ENCODE data around the gene LIMK2. TPM values are rescaled to one million over a fixed set of nuclear protein-coding genes. Genes with fewer than 3 reads are reported as not detected.
A peak's percentile ranks its signal among the peaks of the same experiment; 100 is the strongest.

Gene LIMK2
- total RNA-seq, 2 donors from 2014 or later = 92.1 to 128 TPM

DNA sequence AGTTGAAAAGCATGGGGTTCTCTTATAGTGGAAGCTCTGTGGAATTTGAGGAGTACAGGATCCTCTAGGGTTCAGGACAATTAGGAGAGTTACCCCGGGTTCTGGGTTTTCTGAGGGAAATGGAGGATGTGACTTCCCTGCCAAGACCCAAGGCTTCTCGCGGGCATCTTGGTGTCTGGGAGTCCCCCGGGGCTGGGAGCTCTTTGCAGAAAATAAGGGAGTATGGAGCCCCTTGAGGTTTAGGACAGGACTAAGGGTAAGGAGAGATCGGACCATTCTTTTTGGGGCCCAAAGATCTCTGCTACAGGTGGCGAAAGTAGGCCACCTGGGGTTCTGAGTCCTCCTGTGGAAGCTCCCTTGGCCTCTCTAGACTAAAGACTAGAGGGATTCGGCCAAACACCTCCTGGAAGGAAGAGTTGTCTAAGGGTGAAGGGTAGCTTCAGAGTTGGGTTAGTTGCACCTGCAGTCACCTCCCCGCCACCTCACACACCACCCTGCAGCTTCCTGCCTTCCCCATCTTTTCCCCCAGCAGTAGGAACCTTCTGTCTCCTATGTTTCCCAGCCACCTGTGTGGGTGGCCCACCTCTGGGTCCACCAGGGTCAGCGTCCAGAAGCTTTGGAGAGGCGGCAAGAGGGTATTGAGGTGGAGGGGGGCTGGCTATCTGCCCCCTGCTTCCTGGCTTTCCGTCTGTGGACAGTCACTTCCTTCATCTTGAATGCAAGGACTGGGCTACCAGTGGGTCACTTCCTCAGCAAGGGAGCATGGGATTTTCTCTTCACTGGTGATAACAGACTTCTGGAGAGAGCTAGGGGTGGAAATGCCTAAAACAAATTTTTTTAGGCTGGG is 908 bp downstream of the LIMK2 start:
- Histone ChIP-seq H3K27ac (peak overlapping the region; percentile 80 to 83), H3K36me3 (no peaks in the 10 kb centered on the region), H3K4me3 (peak overlapping the region; percentile 76 to 91), H3K27me3 (replicated peaks; ENCODE audit: insufficient read depth) (no peaks in the 10 kb centered on the region), H3K4me1 (replicated peaks) (peaks cover 14% of the 10 kb centered on the region), H3K9me3 (no peaks in the 10 kb centered on the region)
- WGBS = 41% methylated on average over 11 of the region's 11 CpGs
- no peak for DNase-seq (ENCODE audit: low spot score)
- TF ChIP-seq POLR2AphosphoS5 (IDR thresholded peaks at IDR 0.05) = no peak
- no peak for TF ChIP-seq POLR2A (IDR thresholded peaks at IDR 0.05)
- TF ChIP-seq CTCF (IDR thresholded peaks at IDR 0.05) = no peak
- intact Hi-C loops (cut with DNase I) = loop anchor here (5.0 to 10.0 kb wide), 2 partner anchors 51 to 62 kb away; partner anchors contain the start of gene RNF185

GRCh38 chr22:31215018-31215535 is 3.0 kb downstream of the LIMK2 start:
- H3K4me3 ChIP-seq = no peak overlapping the region
- 66% methylated on average over 6 of the region's 6 CpGs for WGBS

DNA sequence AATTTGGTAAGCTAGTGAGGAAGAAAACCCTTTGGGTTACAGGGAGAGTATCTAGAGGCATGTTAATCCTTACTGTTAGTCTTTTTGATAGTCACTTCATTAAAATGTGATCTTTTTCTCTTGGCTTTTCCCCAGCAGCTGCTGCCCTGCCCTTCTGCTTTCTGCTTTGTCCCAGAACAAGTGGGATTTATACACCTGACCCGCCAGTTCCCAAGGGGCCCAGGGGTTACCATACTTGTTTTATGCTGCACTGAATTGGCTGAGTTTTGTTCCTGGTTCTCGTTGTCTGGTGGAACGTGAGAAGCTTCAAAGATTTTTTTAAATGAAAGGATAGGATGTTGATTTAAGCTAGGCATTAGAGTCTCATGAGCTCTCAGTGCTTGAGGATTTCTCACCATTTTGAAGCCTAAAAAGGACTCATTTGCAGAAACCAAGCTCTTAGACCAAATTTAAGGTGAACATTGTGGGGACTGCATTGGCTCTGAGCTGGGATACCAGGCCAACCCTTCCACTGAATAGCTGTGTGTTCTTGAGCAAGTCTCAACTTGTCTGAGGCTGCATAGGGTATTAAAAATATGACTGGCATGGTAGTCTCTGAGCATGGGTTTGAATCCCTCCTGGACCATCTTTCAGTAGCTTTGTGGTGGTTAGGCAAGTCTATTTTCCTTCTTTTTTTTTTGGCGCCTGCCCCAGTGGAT is 6.6 kb downstream of the LIMK2 start:
- H3K27ac ChIP-seq = peak overlapping the region; percentile 5 to 39
- WGBS = 50% methylated on average over 4 of the region's 4 CpGs
- peaks cover 18% of the 10 kb centered on the region for H3K4me1 ChIP-seq (replicated peaks)
- no peaks in the 10 kb centered on the region for H3K27me3 ChIP-seq (replicated peaks; ENCODE audit: insufficient read depth)
- no peak overlapping the region for H3K4me3 ChIP-seq
- DNase-seq (ENCODE audit: low spot score) = no peak
- no peaks in the 10 kb centered on the region for H3K36me3 ChIP-seq
- TF ChIP-seq CTCF (IDR thresholded peaks at IDR 0.05) (no peak), POLR2A (IDR thresholded peaks at IDR 0.05) (no peak), POLR2AphosphoS5 (IDR thresholded peaks at IDR 0.05) (no peak)
- H3K9me3 ChIP-seq = no peaks in the 10 kb centered on the region
- intact Hi-C loops (cut with DNase I) = loop anchor here (10.0 kb wide), 1 partner anchor 56 kb away; no protein-coding TSS in a partner anchor

More at GRCh38 chr22:31215018-31215535, 3.0 kb downstream of the LIMK2 start:
- TF ChIP-seq CTCF (IDR thresholded peaks at IDR 0.05) (no peak), POLR2AphosphoS5 (IDR thresholded peaks at IDR 0.05) (no peak), POLR2A (IDR thresholded peaks at IDR 0.05) (no peak)
- Histone ChIP-seq H3K27ac (no peak overlapping the region), H3K4me1 (replicated peaks) (peaks cover 18% of the 10 kb centered on the region), H3K27me3 (replicated peaks; ENCODE audit: insufficient read depth) (no peaks in the 10 kb centered on the region), H3K9me3 (no peaks in the 10 kb centered on the region), H3K36me3 (no peaks in the 10 kb centered on the region)
- DNase-seq (ENCODE audit: low spot score) = no peak
- intact Hi-C loops (cut with DNase I) = loop anchor here (10.0 kb wide), 1 partner anchor 60 kb away; no protein-coding TSS in a partner anchor

DNA sequence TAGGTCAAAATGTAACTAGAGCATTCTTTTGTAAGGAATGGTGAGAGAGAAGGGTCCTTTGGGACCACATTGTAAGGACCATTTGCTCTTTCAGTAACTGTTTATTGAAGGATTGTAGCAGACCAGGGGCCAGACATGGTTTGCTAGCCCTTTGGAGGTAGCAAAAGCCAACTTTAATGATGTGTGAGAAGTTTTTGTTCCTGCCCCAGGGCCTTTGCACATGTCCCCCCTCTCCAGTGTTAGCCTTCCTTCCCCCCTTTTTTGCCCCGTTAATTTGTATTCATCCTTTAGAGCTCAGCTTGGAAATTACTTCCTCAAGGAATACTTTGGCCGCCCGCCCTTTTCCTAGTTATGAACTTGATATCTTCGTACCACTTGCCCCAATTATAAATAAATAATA is 9.0 kb downstream of the LIMK2 start:
- Histone ChIP-seq H3K4me3 (no peak overlapping the region), H3K36me3 (no peaks in the 10 kb centered on the region), H3K27ac (no peak overlapping the region), H3K4me1 (replicated peaks) (peaks cover 8% of the 10 kb centered on the region), H3K27me3 (replicated peaks; ENCODE audit: insufficient read depth) (no peaks in the 10 kb centered on the region), H3K9me3 (no peaks in the 10 kb centered on the region)
- 96% methylated on average over 4 of the region's 4 CpGs for WGBS
- intact Hi-C loops (cut with DNase I) = loop anchor here (10.0 kb wide), 1 partner anchor 276 kb away; no protein-coding TSS in a partner anchor
- DNase-seq (ENCODE audit: low spot score) = no peak
- TF ChIP-seq POLR2AphosphoS5 (IDR thresholded peaks at IDR 0.05) (no peak), POLR2A (IDR thresholded peaks at IDR 0.05) (no peak)

- intact Hi-C loops (cut with DNase I) = loop anchor here (10.0 kb wide), 1 partner anchor 278 kb away; no protein-coding TSS in a partner anchor
- DNase-seq (ENCODE audit: low spot score) = no peak
- Histone ChIP-seq H3K4me1 (replicated peaks) (peaks cover 3% of the 10 kb centered on the region), H3K4me3 (no peak overlapping the region), H3K36me3 (no peaks in the 10 kb centered on the region), H3K27ac (no peak overlapping the region), H3K27me3 (replicated peaks; ENCODE audit: insufficient read depth) (no peaks in the 10 kb centered on the region), H3K9me3 (no peaks in the 10 kb centered on the region)
- no peak for TF ChIP-seq POLR2AphosphoS5 (IDR thresholded peaks at IDR 0.05)
- no peak for TF ChIP-seq CTCF (IDR thresholded peaks at IDR 0.05)
- TF ChIP-seq POLR2A (IDR thresholded peaks at IDR 0.05) = no peak
- WGBS = 93% methylated on average over 5 of the region's 5 CpGs
Measured at GRCh38 chr22:31222736-31223135, 10.6 kb downstream of the LIMK2 start.

Measured in prostate gland (tissue), 2 donors.